CD4-positive, alpha-beta T cell treated with Interleukin-4 for 1 hour (primary cell): ENCODE data around the gene ZNF597.

Source experiments
- DNase-seq, 2 donors: peaks; one replicate each; pipeline ENCODE4 v3.0.0-alpha.2; 2020 to 2022

Gene ZNF597

GRCh38 chr16:3443108-3444031 lies at the start of gene ZNF597, which contains the start of gene NAA60:
Gene ZNF597, minus strand, starts transcription at chr16:3443504. Its CDS starts 351 bp downstream, at chr16:3443153.
Gene NAA60, plus strand, starts transcription at chr16:3443680. Its CDS starts 32,548 bp downstream, at chr16:3476228.
- DNase-seq: peak; percentile 90 to 91

- DNase-seq: no peak
These were observed 49.1 kb upstream of the ZNF597 start for GRCh38 chr16:3492356-3492755.

GRCh38 chr16:3490911-3491629 lies 47.8 kb upstream of the ZNF597 start:
- no peak for DNase-seq

- no peak for DNase-seq
These were observed 45.5 kb upstream of the ZNF597 start for GRCh38 chr16:3488801-3489200.

- no peak for DNase-seq
These were observed 44.5 kb upstream of the ZNF597 start for GRCh38 chr16:3487521-3488410.

GRCh38 chr16:3486506-3487215 lies 43.4 kb upstream of the ZNF597 start:
- DNase-seq: no peak

- DNase-seq: no peak
These were observed 42.7 kb upstream of the ZNF597 start for GRCh38 chr16:3485821-3486505.

- DNase-seq: no peak
These were observed 41.9 kb upstream of the ZNF597 start for GRCh38 chr16:3485097-3485745.

- DNase-seq: no peak
These were observed 41.2 kb upstream of the ZNF597 start for GRCh38 chr16:3484318-3485096.

GRCh38 chr16:3482659-3483241 lies 39.4 kb upstream of the ZNF597 start:
- no peak for DNase-seq

GRCh38 chr16:3481696-3482658 lies 38.7 kb upstream of the ZNF597 start:
- no peak for DNase-seq

- DNase-seq: no peak
These were observed 37.8 kb upstream of the ZNF597 start for GRCh38 chr16:3480901-3481695.

- no peak for DNase-seq
These were observed 36.4 kb upstream of the ZNF597 start for GRCh38 chr16:3479654-3480216.

GRCh38 chr16:3478242-3478925 lies 35.1 kb upstream of the ZNF597 start:
- DNase-seq: no peak

- no peak for DNase-seq
These were observed 33.1 kb upstream of the ZNF597 start for GRCh38 chr16:3476409-3476808.

GRCh38 chr16:3475604-3476375 lies 32.5 kb upstream of the ZNF597 start:
- no peak for DNase-seq
